HepG2 (cell line): ENCODE results near the gene ATG9A.

Experiments
- FOXP4 ChIP-seq: sonication (generic); formaldehyde crosslinking; IDR thresholded peaks from 2 replicates; pipeline ENCODE4 v1.4.0; 2020; ENCODE audit warnings: missing genetic modification reagents
- SNRNP70 ChIP-seq: fragments of 200-400 bp; formaldehyde crosslinking; IDR thresholded peaks from 2 replicates; pipeline ENCODE4 v1.6.1; 2017; ENCODE audit warnings: mild to moderate bottlenecking, low read depth, low read length, moderate library complexity
- ZNF75D ChIP-seq: sonication (generic); formaldehyde crosslinking; IDR thresholded peaks from 2 replicates; pipeline ENCODE4 v1.8.1; 2023; ENCODE audit warnings: missing genetic modification reagents, mild to moderate bottlenecking, borderline replicate concordance
- TF ChIP-seq, protein P1 (sequence below): sonication (generic); formaldehyde crosslinking; IDR thresholded peaks from 2 replicates; pipeline ENCODE4 v1.5.1; 2020; ENCODE audit warnings: mild to moderate bottlenecking, missing genetic modification reagents, moderate library complexity

- peak; percentile 64; the same call in 1 of the 2 replicates for TF ChIP-seq FOXP4 (CRISPR knock-in tag)
- TF ChIP-seq, protein P1, sequence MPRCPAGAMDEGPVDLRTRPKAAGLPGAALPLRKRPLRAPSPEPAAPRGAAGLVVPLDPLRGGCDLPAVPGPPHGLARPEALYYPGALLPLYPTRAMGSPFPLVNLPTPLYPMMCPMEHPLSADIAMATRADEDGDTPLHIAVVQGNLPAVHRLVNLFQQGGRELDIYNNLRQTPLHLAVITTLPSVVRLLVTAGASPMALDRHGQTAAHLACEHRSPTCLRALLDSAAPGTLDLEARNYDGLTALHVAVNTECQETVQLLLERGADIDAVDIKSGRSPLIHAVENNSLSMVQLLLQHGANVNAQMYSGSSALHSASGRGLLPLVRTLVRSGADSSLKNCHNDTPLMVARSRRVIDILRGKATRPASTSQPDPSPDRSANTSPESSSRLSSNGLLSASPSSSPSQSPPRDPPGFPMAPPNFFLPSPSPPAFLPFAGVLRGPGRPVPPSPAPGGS (CRISPR knock-in tag): peak; percentile 99
- no peak for TF ChIP-seq ZNF75D
- TF ChIP-seq SNRNP70: no peak
These were observed 15.9 kb upstream of the ATG9A start, which contains the start of the genes GLB1L and STK16 for GRCh38 chr2:219245148-219245898.
